Liver (tissue), 2 donors: Measurements from ENCODE around the gene THRB.

Experiments
- EGR1 ChIP-seq, 2 donors: IDR thresholded peaks; 2 replicates each; pipeline ENCODE4 v1.6.1; 2016 to 2018; ENCODE audit warnings: antibody characterized with exemption in 2 of 2, low read depth in 2 of 2
- RXRA ChIP-seq, 2 donors: IDR thresholded peaks; 2 replicates each; pipeline ENCODE4 v1.6.1; 2017 to 2018; ENCODE audit warnings: antibody characterized with exemption in 2 of 2, mild to moderate bottlenecking in 1 of 2
- donor health status: healthy.

DNA sequence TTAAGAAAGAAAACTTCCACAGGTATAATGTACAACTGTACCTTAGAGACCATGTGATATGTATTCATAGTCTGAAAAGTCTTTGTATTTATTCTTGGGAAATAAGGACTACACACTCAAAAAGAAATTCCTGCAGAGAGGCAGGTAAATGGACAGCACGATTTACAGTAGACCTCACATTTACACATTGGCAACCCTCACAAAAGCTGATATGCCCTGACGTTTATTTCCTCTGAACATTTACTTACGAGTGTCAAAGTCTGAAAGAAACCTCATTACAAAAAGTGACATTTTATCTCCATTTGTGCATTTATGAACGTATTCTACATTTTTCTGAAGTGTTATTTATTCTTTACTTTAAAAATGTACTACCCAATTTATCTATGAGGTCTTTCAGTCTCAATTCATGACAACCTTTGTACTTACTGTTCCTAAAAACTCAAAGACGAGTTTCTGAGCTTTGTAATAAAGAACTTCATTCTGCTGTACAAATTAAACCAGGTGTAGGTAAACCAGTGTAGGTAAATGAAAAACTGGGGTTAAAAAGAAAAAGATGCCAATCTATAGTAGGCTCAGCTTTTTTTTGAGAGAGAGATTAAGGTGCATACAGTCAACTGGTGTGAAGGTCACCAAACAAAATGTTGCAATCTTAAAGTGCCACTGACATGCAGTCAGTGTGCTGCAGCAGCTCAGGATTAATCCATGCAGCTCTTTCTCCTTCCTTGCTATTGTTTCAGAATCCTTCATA, 44.3 kb downstream of the THRB start:
- TF ChIP-seq RXRA (IDR thresholded peaks at IDR 0.05) = peak; percentile 83 to 93
- peak in 1 of 2 donors; percentile 47 for TF ChIP-seq EGR1 (IDR thresholded peaks at IDR 0.05; ENCODE audit: low read depth in 2 of 2)
